Neuronal stem cell (in vitro differentiated cells): ENCODE results near the gene TMEM130.

ENCODE experiments used
- DNase-seq: peaks from one replicate; pipeline ENCODE4 v3.0.0-alpha.2; 2013; ENCODE audit warnings: low spot score
- H2AFZ ChIP-seq: one replicate; pipeline ENCODE4 v1.6.1; 2013; ENCODE audit warnings: mild to moderate bottlenecking, low read length, inconsistent platforms
- H2AK5ac ChIP-seq: 2 replicates; pipeline ENCODE4 v1.6.1; 2013; ENCODE audit warnings: low read depth, mild to moderate bottlenecking, inconsistent platforms, low read length, moderate library complexity, mixed read lengths
- H2BK120ac ChIP-seq: 2 replicates; pipeline ENCODE4 v1.6.1; 2013; ENCODE audit warnings: low read depth, mild to moderate bottlenecking, inconsistent platforms, low read length, moderate library complexity, mixed read lengths
- H2BK12ac ChIP-seq: one replicate; pipeline ENCODE4 v1.6.1; 2013; ENCODE audit warnings: low read length, inconsistent platforms
- H2BK15ac ChIP-seq: 2 replicates; pipeline ENCODE4 v1.6.1; 2013; ENCODE audit warnings: mild to moderate bottlenecking, low read length, inconsistent platforms, mixed read lengths
- H2BK5ac ChIP-seq: one replicate; pipeline ENCODE4 v1.6.1; 2013; ENCODE audit warnings: inconsistent platforms, mild to moderate bottlenecking, low read length, moderate library complexity
- H3K14ac ChIP-seq: one replicate; pipeline ENCODE4 v1.6.1; 2013; ENCODE audit warnings: low read length, inconsistent platforms
- H3K18ac ChIP-seq: 2 replicates; pipeline ENCODE4 v1.6.1; 2013; ENCODE audit warnings: low read length, inconsistent platforms
- H3K23ac ChIP-seq: 2 replicates; pipeline ENCODE4 v1.6.1; 2013; ENCODE audit warnings: low read depth, mild to moderate bottlenecking, mixed read lengths, low read length, inconsistent platforms; ENCODE audit not compliant: poor library complexity
- H3K27ac ChIP-seq: replicated peaks from 3 replicates; pipeline ENCODE4 v1.5.1; 2013; ENCODE audit warnings: low read length, inconsistent platforms
- H3K27me3 ChIP-seq, 3 experiments: 2 replicates each; pipeline ENCODE4 v1.6.1; 2013; ENCODE audit warnings: low read length in 3 of 3, mild to moderate bottlenecking in 2 of 3, inconsistent platforms in 1 of 3, low read depth in 1 of 3, mixed read lengths in 1 of 3, moderate library complexity in 1 of 3; ENCODE audit not compliant: control insufficient read depth in 3 of 3, insufficient read depth in 3 of 3
- H3K36me3 ChIP-seq, 2 donors: replicated peaks in 1 of 2; 2 replicates each; pipeline ENCODE4 v1.6.1; 2013; ENCODE audit warnings: low read length in 2 of 2; ENCODE audit not compliant: control insufficient read depth in 2 of 2, insufficient read depth in 2 of 2
- H3K4ac ChIP-seq: 2 replicates; pipeline ENCODE4 v1.6.1; 2013; ENCODE audit warnings: inconsistent platforms, mild to moderate bottlenecking, low read length, moderate library complexity
- H3K4me1 ChIP-seq, 2 donors: 1 replicate in 1 of 2; 2 replicates in 1 of 2; pipeline ENCODE4 v1.6.1; 2013; ENCODE audit warnings: low read length in 2 of 2, low read depth in 1 of 2; ENCODE audit not compliant: control insufficient read depth in 2 of 2, insufficient read depth in 1 of 2
- H3K4me2 ChIP-seq: one replicate; pipeline ENCODE4 v1.6.1; 2013; ENCODE audit warnings: mild to moderate bottlenecking, low read length, inconsistent platforms; ENCODE audit not compliant: insufficient read depth, poor library complexity, severe bottlenecking
- H3K4me3 ChIP-seq, 2 donors: 2 replicates each; pipeline ENCODE4 v1.5.1; 2013; ENCODE audit warnings: low read length in 2 of 2, mild to moderate bottlenecking in 2 of 2, inconsistent platforms in 1 of 2, moderate library complexity in 1 of 2
- H3K79me1 ChIP-seq: one replicate; pipeline ENCODE4 v1.6.1; 2013; ENCODE audit warnings: low read depth, mild to moderate bottlenecking, inconsistent platforms, low read length, moderate library complexity
- H3K9ac ChIP-seq: one replicate; pipeline ENCODE4 v1.6.1; 2013; ENCODE audit warnings: mild to moderate bottlenecking, low read depth, low read length, inconsistent platforms; ENCODE audit not compliant: poor library complexity
- H3K9me3 ChIP-seq, 2 donors: replicated peaks in 1 of 2; 2 replicates each; pipeline versions ENCODE3 to v1.6.1; 2013; ENCODE audit warnings: low read length in 2 of 2, mild to moderate bottlenecking in 2 of 2, inconsistent platforms in 1 of 2, low read depth in 1 of 2, mixed read lengths in 1 of 2, moderate library complexity in 1 of 2; ENCODE audit not compliant: control insufficient read depth in 2 of 2, insufficient read depth in 1 of 2
- H4K8ac ChIP-seq: one replicate; pipeline ENCODE4 v1.6.1; 2013; ENCODE audit warnings: low read depth, mild to moderate bottlenecking, inconsistent platforms, low read length, moderate library complexity
- H4K91ac ChIP-seq: one replicate; pipeline ENCODE4 v1.6.1; 2013; ENCODE audit warnings: low read length, low read depth, mild to moderate bottlenecking, inconsistent platforms; ENCODE audit not compliant: poor library complexity
- WGBS, 2 donors: extraction: QIAGEN DNeasy Blood & Tissue Kit; methylation state at CpG; one replicate each; pipeline ENCODE4 v1.1.7; 2013; ENCODE audit warnings: missing lambda C conversion rate in 2 of 2, mixed read lengths in 1 of 2; ENCODE audit not compliant: insufficient read length in 2 of 2, insufficient replicate concordance in 1 of 2; ENCODE audit errors: extremely low coverage in 2 of 2; 5-methylcytosine and 5-hydroxymethylcytosine counted together

TMEM130 gene

DNA sequence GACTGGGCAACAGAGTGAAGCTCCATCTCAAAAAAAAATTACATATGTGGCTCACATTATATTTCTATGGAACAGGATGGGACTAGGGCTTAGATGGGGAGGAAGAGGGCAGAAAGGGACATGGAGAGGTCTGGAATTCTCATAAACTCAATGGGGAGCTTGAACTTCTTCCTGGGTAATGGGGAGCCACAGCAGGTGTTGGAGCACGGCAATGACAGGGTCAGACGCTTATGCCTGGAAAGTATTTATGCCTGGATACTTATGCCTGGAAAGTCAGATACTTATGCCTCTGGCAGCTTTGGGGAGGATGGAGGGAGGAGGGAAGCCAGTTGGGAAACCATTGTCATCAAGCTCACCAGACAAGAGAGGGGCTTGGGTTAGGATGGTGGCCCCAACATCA lies 36.8 kb downstream of the TMEM130 start:
- no CpG with 5 or more reads among the region's 2 CpGs for WGBS, 2 donors
- H3K4me2 ChIP-seq = no peak overlapping the region

GRCh38 chr7:98831641-98832221 lies 38.1 kb downstream of the TMEM130 start:
- no peak overlapping the region for H4K91ac ChIP-seq
- no peak overlapping the region for H2BK12ac ChIP-seq
- H2BK15ac ChIP-seq = no peak overlapping the region
- no peak overlapping the region for H2AFZ ChIP-seq
- no peak overlapping the region for H3K4me3 ChIP-seq
- WGBS, 2 donors = no CpG with 5 or more reads among the region's 8 CpGs
- no peaks in the 10 kb centered on the region for H3K79me1 ChIP-seq
- no peak overlapping the region for H3K14ac ChIP-seq
- H3K27me3 ChIP-seq = no peaks in the 10 kb centered on the region
- H2BK5ac ChIP-seq = no peak overlapping the region
- H2AK5ac ChIP-seq = no peak overlapping the region
- no peak overlapping the region for H3K4me2 ChIP-seq
- H3K23ac ChIP-seq = no peak overlapping the region
- H3K9me3 ChIP-seq = no peaks in the 10 kb centered on the region
- H3K27ac ChIP-seq = no peak overlapping the region
- no peak overlapping the region for H3K9ac ChIP-seq
- H3K36me3 ChIP-seq = no peaks in the 10 kb centered on the region
- H3K4ac ChIP-seq = no peak overlapping the region
- H2BK120ac ChIP-seq = no peak overlapping the region
- DNase-seq = no peak
- no peak overlapping the region for H4K8ac ChIP-seq
- no peaks in the 10 kb centered on the region for H3K4me1 ChIP-seq
- no peak overlapping the region for H3K18ac ChIP-seq

More for the DNA sequence above, 36.8 kb downstream of the TMEM130 start:
- Histone ChIP-seq H2BK12ac (no peak overlapping the region), H2AFZ (no peak overlapping the region), H3K79me1 (no peaks in the 10 kb centered on the region), H3K27me3 (no peaks in the 10 kb centered on the region), H4K91ac (no peak overlapping the region), H3K23ac (no peak overlapping the region), H3K36me3 (no peaks in the 10 kb centered on the region), H3K4ac (no peak overlapping the region), H3K18ac (no peak overlapping the region), H4K8ac (no peak overlapping the region), H3K4me3 (no peak overlapping the region), H3K4me1 (peaks cover 0 to 1% of the 10 kb centered on the region in 2 donors), H3K9ac (no peak overlapping the region), H2BK5ac (no peak overlapping the region), H3K14ac (no peak overlapping the region), H2BK120ac (no peak overlapping the region), H2BK15ac (no peak overlapping the region), H2AK5ac (no peak overlapping the region), H3K9me3 (no peaks in the 10 kb centered on the region), H3K27ac (no peak overlapping the region)
- no peak for DNase-seq

DNA sequence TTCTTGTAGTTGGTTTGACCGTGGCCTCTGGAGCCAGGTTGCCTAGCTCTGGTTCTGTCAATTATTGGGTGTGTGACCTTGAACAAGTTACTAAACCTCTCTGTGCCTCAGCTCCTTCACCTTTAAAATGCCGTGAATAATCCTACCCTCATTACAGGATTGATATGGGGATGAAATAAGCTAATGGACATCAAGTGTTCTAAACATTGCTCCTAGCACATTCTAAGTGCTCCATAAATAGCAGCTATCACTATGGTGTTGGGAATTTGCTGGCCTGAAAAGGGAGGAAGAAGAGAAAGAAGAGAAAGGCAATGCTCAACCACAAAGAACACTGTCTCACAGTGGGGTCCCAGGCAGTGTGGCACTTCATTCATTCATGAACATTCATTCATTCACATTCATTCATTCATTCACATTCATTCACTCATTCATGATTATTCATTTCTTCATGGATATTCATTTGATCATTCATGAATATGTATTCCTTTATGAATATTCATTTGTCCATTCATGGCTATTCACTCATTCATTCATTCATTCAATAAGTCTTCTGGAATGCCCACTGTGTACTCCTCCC lies 38.8 kb downstream of the TMEM130 start:
- Histone ChIP-seq H3K9me3 (no peaks in the 10 kb centered on the region), H3K36me3 (no peaks in the 10 kb centered on the region), H3K23ac (no peak overlapping the region), H2BK5ac (no peak overlapping the region), H3K4ac (no peak overlapping the region), H3K14ac (no peak overlapping the region), H3K4me3 (no peak overlapping the region), H2BK12ac (no peak overlapping the region), H3K27ac (no peak overlapping the region), H2BK120ac (no peak overlapping the region), H3K27me3 (no peaks in the 10 kb centered on the region), H2BK15ac (no peak overlapping the region), H3K79me1 (no peaks in the 10 kb centered on the region), H4K91ac (no peak overlapping the region), H2AK5ac (no peak overlapping the region), H4K8ac (no peak overlapping the region), H3K4me1 (no peaks in the 10 kb centered on the region), H2AFZ (no peak overlapping the region), H3K4me2 (no peak overlapping the region), H3K18ac (no peak overlapping the region), H3K9ac (no peak overlapping the region)
- DNase-seq = no peak
- WGBS, 2 donors = no CpG with 5 or more reads among the region's 2 CpGs

DNA sequence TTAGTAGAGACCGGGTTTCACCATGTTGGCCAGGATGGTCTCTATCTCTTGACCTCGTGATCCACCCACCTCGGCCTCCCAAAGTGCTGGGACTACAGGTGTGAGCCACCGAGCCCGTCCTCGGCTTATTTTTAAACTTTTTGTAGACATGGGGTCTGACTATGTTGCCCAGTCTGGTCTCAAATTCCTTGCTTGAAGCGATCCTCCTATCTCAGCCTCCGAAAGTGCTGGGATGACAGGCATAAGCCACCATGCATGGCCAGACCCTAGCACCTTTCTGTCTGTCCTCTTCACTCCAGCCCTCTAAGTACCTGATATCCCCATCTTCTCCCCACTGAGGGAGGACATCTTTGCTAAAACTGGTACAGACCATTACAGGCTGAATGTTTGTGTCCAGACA lies 41.4 kb downstream of the TMEM130 start:
- Histone ChIP-seq H3K9me3 (no peaks in the 10 kb centered on the region), H4K91ac (no peak overlapping the region), H2AK5ac (no peak overlapping the region), H3K4me1 (no peaks in the 10 kb centered on the region), H2BK120ac (no peak overlapping the region), H4K8ac (no peak overlapping the region), H3K4me2 (no peak overlapping the region), H3K4ac (no peak overlapping the region), H3K18ac (no peak overlapping the region), H3K9ac (no peak overlapping the region), H3K27me3 (no peaks in the 10 kb centered on the region), H3K23ac (no peak overlapping the region), H3K27ac (no peak overlapping the region), H3K36me3 (no peaks in the 10 kb centered on the region), H2BK12ac (no peak overlapping the region), H3K79me1 (no peaks in the 10 kb centered on the region), H2BK5ac (no peak overlapping the region), H3K4me3 (no peak overlapping the region), H3K14ac (no peak overlapping the region), H2AFZ (no peak overlapping the region), H2BK15ac (no peak overlapping the region)
- WGBS, 2 donors = no CpG with 5 or more reads among the region's 8 CpGs
- no peak for DNase-seq
